IMR-90 (cell line): ENCODE data around the gene VSIG10L2. TPM values are rescaled to one million over a fixed set of nuclear protein-coding genes. Genes with fewer than 3 reads are reported as not detected.

Experiments
- ATAC-seq: fragments of 200-7000 bp; cut with Tn5 transposase; 2 replicates; pipeline ENCODE4 v1.9.1; 2020; ENCODE audit warnings: low read depth, mild to moderate bottlenecking, moderate library complexity
- BruUV-seq: library from RNA; stranded (reverse); fragments of 400-500 nt; replicated peaks from 2 replicates; lab custom pipeline; 2021; lab: Mats Ljungman, UMichigan
- CTCF ChIA-PET: fragments of 300-600 bp; formaldehyde crosslinking; extraction: SDS; loops from one replicate; lab custom pipeline; 2021; ENCODE audit warnings: antibody characterized with exemption; lab: Yijun Ruan, JAX
- POLR2A ChIA-PET: fragments of 300-600 bp; sonication (Branson Sonifier 250); formaldehyde crosslinking; loops from one replicate; lab custom pipeline; 2022; ENCODE audit warnings: antibody characterized with exemption; ENCODE audit not compliant: unreplicated experiment; lab: Charles Lee
- DNase-seq: peaks from one replicate; pipeline ENCODE4 v3.0.0; 2013
- H2AFZ ChIP-seq: replicated peaks from 2 replicates; pipeline ENCODE3; 2013; ENCODE audit warnings: low read length, mild to moderate bottlenecking; ENCODE audit not compliant: poor library complexity
- H2AK5ac ChIP-seq: 2 replicates; pipeline ENCODE4 v1.6.1; 2013; ENCODE audit warnings: low read depth, low read length, inconsistent platforms
- H2AK9ac ChIP-seq: replicated peaks from 2 replicates; pipeline ENCODE3; 2013; ENCODE audit warnings: mild to moderate bottlenecking, low read depth, low read length, moderate library complexity; ENCODE audit not compliant: poor library complexity
- H2BK120ac ChIP-seq: 2 replicates; pipeline ENCODE4 v1.6.1; 2013; ENCODE audit warnings: low read depth, low read length, inconsistent platforms
- H2BK15ac ChIP-seq: 3 replicates; pipeline ENCODE4 v1.6.1; 2013; ENCODE audit warnings: low read depth, low read length, inconsistent platforms
- H2BK20ac ChIP-seq: 2 replicates; pipeline ENCODE4 v1.6.1; 2013; ENCODE audit warnings: low read depth, mild to moderate bottlenecking, inconsistent platforms, low read length, moderate library complexity
- H2BK5ac ChIP-seq: 2 replicates; pipeline ENCODE4 v1.6.1; 2013; ENCODE audit warnings: mild to moderate bottlenecking, low read depth, low read length, inconsistent platforms; ENCODE audit not compliant: poor library complexity, severe bottlenecking
- H3K14ac ChIP-seq: replicated peaks from 2 replicates; pipeline ENCODE4 v1.6.1; 2013; ENCODE audit warnings: low read depth, low read length, inconsistent platforms
- H3K18ac ChIP-seq: 2 replicates; pipeline ENCODE4 v1.6.1; 2013; ENCODE audit warnings: low read depth, low read length, control low read depth
- H3K23ac ChIP-seq: 2 replicates; pipeline ENCODE4 v1.6.1; 2013; ENCODE audit warnings: low read depth, low read length, inconsistent platforms
- H3K27ac ChIP-seq: 2 replicates; pipeline ENCODE4 v1.5.1; 2013; ENCODE audit warnings: mild to moderate bottlenecking, control low read depth, low read length; ENCODE audit not compliant: insufficient read depth
- H3K27me3 ChIP-seq: 2 replicates; pipeline ENCODE4 v1.6.1; 2013; ENCODE audit warnings: low read length; ENCODE audit not compliant: control insufficient read depth, insufficient read depth
- H3K36me3 ChIP-seq: 2 replicates; pipeline ENCODE4 v1.6.1; 2013; ENCODE audit warnings: low read length, mixed read lengths; ENCODE audit not compliant: control insufficient read depth, insufficient read depth
- H3K4ac ChIP-seq: 2 replicates; pipeline ENCODE4 v1.6.1; 2013; ENCODE audit warnings: low read depth, low read length, inconsistent platforms
- H3K4me1 ChIP-seq: 2 replicates; pipeline ENCODE4 v1.6.1; 2013; ENCODE audit warnings: low read length, mixed read lengths; ENCODE audit not compliant: control insufficient read depth, insufficient read depth
- H3K4me2 ChIP-seq: 2 replicates; pipeline ENCODE4 v1.6.1; 2013; ENCODE audit warnings: low read depth, mild to moderate bottlenecking, control low read depth, low read length, moderate library complexity
- H3K4me3 ChIP-seq: 2 replicates; pipeline ENCODE4 v1.5.1; 2013; ENCODE audit warnings: low read depth, mild to moderate bottlenecking, control low read depth, low read length, moderate library complexity; ENCODE audit not compliant: insufficient read depth
- H3K56ac ChIP-seq: 2 replicates; pipeline ENCODE4 v1.6.1; 2013; ENCODE audit warnings: low read length, inconsistent platforms; ENCODE audit not compliant: insufficient read depth; ENCODE audit errors: extremely low read depth
- H3K79me1 ChIP-seq, 2 experiments: 2 replicates each; pipeline ENCODE4 v1.6.1; 2013; ENCODE audit warnings: low read length in 2 of 2, inconsistent platforms in 1 of 2, low read depth in 1 of 2
- H3K9ac ChIP-seq: 2 replicates; pipeline ENCODE4 v1.6.1; 2013; ENCODE audit warnings: low read depth, low read length, control low read depth
- H3K9me1 ChIP-seq: 2 replicates; pipeline ENCODE4 v1.6.1; 2013; ENCODE audit warnings: low read length, inconsistent platforms; ENCODE audit not compliant: insufficient read depth
- H3K9me3 ChIP-seq: 2 replicates; pipeline ENCODE4 v1.6.1; 2013; ENCODE audit warnings: low read length; ENCODE audit not compliant: control insufficient read depth, insufficient read depth
- H4K20me1 ChIP-seq: 2 replicates; pipeline ENCODE4 v1.6.1; 2013; ENCODE audit warnings: low read length, inconsistent platforms; ENCODE audit not compliant: insufficient read depth
- H4K5ac ChIP-seq: 2 replicates; pipeline ENCODE4 v1.6.1; 2013; ENCODE audit warnings: mild to moderate bottlenecking, low read depth, low read length, control low read depth
- H4K8ac ChIP-seq, 2 experiments: 2 replicates each; pipeline ENCODE4 v1.6.1; 2013; ENCODE audit warnings: low read depth in 2 of 2, low read length in 2 of 2, control low read depth in 1 of 2, inconsistent platforms in 1 of 2
- H4K91ac ChIP-seq: 2 replicates; pipeline ENCODE4 v1.6.1; 2013; ENCODE audit warnings: low read depth, low read length, inconsistent platforms; ENCODE audit not compliant: insufficient read depth
- BHLHE40 ChIP-seq: fragments of 150-350 bp; IDR thresholded peaks from 2 replicates; pipeline ENCODE4 v1.6.1; 2016; ENCODE audit warnings: mild to moderate bottlenecking, low read depth, low read length
- CEBPB ChIP-seq: IDR thresholded peaks from 2 replicates; pipeline ENCODE4 v1.6.1; 2012; ENCODE audit warnings: low read depth, low read length, improper control_type of control experiment
- CHD1 ChIP-seq: IDR thresholded peaks from 2 replicates; pipeline ENCODE4 v1.6.1; 2012; ENCODE audit warnings: low read depth, low read length, improper control_type of control experiment
- FOS ChIP-seq: fragments of 150-350 bp; IDR thresholded peaks from 2 replicates; pipeline ENCODE4 v1.6.1; 2016; ENCODE audit warnings: low read depth, low read length
- MAFK ChIP-seq: IDR thresholded peaks from 2 replicates; pipeline ENCODE4 v1.6.1; 2012; ENCODE audit warnings: low read depth, low read length, improper control_type of control experiment
- MAZ ChIP-seq: IDR thresholded peaks from 2 replicates; pipeline ENCODE4 v1.6.1; 2012; ENCODE audit warnings: low read depth, mild to moderate bottlenecking, low read length, improper control_type of control experiment, moderate library complexity, borderline replicate concordance
- MXI1 ChIP-seq: IDR thresholded peaks from 2 replicates; pipeline ENCODE4 v1.6.1; 2012; ENCODE audit warnings: low read depth, mild to moderate bottlenecking, low read length, moderate library complexity, borderline replicate concordance
- NFE2L2 ChIP-seq: fragments of 150-350 bp; IDR thresholded peaks from 2 replicates; pipeline ENCODE4 v1.6.1; 2016; ENCODE audit warnings: low read depth, mild to moderate bottlenecking, low read length
- POLR2A ChIP-seq: IDR thresholded peaks from 2 replicates; pipeline ENCODE4 v1.6.1; 2012; ENCODE audit warnings: mild to moderate bottlenecking, low read depth, low read length
- RFX5 ChIP-seq: IDR thresholded peaks from 2 replicates; pipeline ENCODE4 v1.8.0; 2012; ENCODE audit warnings: low read depth, mild to moderate bottlenecking, low read length, moderate library complexity
- SMC3 ChIP-seq: fragments of 150-350 bp; IDR thresholded peaks from 2 replicates; pipeline ENCODE4 v1.6.1; 2016; ENCODE audit warnings: low read depth, mild to moderate bottlenecking, antibody characterized with exemption, low read length, moderate library complexity
- WGBS, 2 experiments: methylation state at CpG; one replicate each; pipeline versions ENCODE4 v1.1.5 to v1.1.7; 2013; ENCODE audit warnings: missing lambda C conversion rate in 2 of 2; ENCODE audit not compliant: insufficient read length in 1 of 2; ENCODE audit errors: extremely low coverage in 2 of 2; 5-methylcytosine and 5-hydroxymethylcytosine counted together
- dilution Hi-C: fragments of 300-500 bp; cut with HindIII; formaldehyde crosslinking; loops from one replicate; pipeline ENCODE4 v1.14.3; 2018; ENCODE audit warnings: low sequenced_read_pairs; ENCODE audit not compliant: unreplicated experiment
- in situ Hi-C: fragments of 300-500 bp; cut with MboI; formaldehyde crosslinking; loops from 3 replicates; pipeline ENCODE4 v1.14.3; 2019; ENCODE audit warnings: low sequenced_read_pairs, inconsistent platforms, mixed read lengths
- intact Hi-C: fragments of 100-400 bp; cut with micrococcal nuclease; formaldehyde crosslinking; loops from 2 replicates; pipeline ENCODE4 v1.10.0; 2022
- polyA plus RNA-seq, 3 experiments: library from polyadenylated mRNA; depleted of rRNA; stranded (reverse); fragments of >200 nt; gene quantifications; 2 replicates each; pipeline ENCODE4 v1.2.3, GENCODE V29; 2012; ENCODE audit warnings: low replicate concordance in 1 of 3
- total RNA-seq: library from RNA; depleted of rRNA; stranded (reverse); fragments of >200 nt; gene quantifications from 2 replicates; pipeline ENCODE4 v1.2.3, GENCODE V29; 2012
- TF ChIP-seq, protein P1 (sequence below): conservative IDR thresholded peaks from 2 replicates; pipeline ENCODE4 v1.5.1; 2012; ENCODE audit warnings: mild to moderate bottlenecking, low read depth, low read length, improper control_type of control experiment
- TF ChIP-seq, protein P2 (sequence below): fragments of 150-350 bp; IDR thresholded peaks from 2 replicates; pipeline ENCODE4 v1.6.1; 2017; ENCODE audit warnings: mild to moderate bottlenecking, antibody characterized with exemption, low read length, low read depth

VSIG10L2 gene
- total and polyA plus RNA-seq, 2 of the 4 experiments (the other 2 are of a cell fraction), result under 0.01 TPM; not detected in 1

DNA sequence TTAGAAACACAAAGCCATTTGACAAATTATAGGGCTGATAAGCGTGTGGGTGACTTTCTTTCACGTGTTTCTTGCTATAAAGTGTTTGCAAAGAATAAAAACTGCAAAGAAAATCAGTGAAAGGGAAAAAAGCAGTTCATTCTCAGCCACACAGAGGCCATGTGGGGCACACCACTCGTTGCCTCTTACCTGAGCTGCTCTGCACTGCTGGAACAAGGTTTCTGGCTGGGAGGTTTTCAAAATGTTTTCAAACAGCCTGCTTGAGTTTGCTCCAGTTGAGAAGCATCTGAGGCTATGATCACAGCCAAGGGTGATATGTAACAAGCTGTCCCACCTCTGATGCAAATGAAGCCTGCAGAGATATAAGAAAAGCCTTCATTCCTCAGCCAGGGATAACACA lies 14.7 kb upstream of the VSIG10L2 start:
- ATAC-seq, result no peak
- Histone ChIP-seq H3K9me3 (no peaks in the 10 kb centered on the region), H3K4me1 (no peaks in the 10 kb centered on the region; the same call in 1 of the 2 replicates), H4K5ac (no peak overlapping the region), H3K56ac (no peak overlapping the region), H2BK20ac (no peak overlapping the region), H3K18ac (no peak overlapping the region), H2BK120ac (no peak overlapping the region), H2BK5ac (no peak overlapping the region), H2AK9ac (no peak overlapping the region), H3K27ac (no peak overlapping the region), H2BK15ac (no peak overlapping the region), H3K4me3 (no peak overlapping the region), H3K23ac (no peak overlapping the region), H3K14ac (no peak overlapping the region), H3K27me3 (peaks cover 42% of the 10 kb centered on the region), H3K9me1 (no peaks in the 10 kb centered on the region), H2AK5ac (no peak overlapping the region), H3K79me1 (no peaks in the 10 kb centered on the region), H3K4me2 (no peak overlapping the region), H4K91ac (no peak overlapping the region), H3K4ac (no peak overlapping the region), H3K36me3 (no peaks in the 10 kb centered on the region), H4K8ac (no peak overlapping the region), H2AFZ (no peak overlapping the region), H3K9ac (no peak overlapping the region), H4K20me1 (no peaks in the 10 kb centered on the region)
- POLR2A ChIA-PET, result no interaction called here
- dilution Hi-C loops (no loop called here), in situ Hi-C loops (no loop called here), intact Hi-C loops (no loop called here)
- no peak for DNase-seq
- BruUV-seq, result no TSS peak
- TF ChIP-seq MAFK, result no peak
- no peak for TF ChIP-seq NFE2L2
- TF ChIP-seq, protein P1, sequence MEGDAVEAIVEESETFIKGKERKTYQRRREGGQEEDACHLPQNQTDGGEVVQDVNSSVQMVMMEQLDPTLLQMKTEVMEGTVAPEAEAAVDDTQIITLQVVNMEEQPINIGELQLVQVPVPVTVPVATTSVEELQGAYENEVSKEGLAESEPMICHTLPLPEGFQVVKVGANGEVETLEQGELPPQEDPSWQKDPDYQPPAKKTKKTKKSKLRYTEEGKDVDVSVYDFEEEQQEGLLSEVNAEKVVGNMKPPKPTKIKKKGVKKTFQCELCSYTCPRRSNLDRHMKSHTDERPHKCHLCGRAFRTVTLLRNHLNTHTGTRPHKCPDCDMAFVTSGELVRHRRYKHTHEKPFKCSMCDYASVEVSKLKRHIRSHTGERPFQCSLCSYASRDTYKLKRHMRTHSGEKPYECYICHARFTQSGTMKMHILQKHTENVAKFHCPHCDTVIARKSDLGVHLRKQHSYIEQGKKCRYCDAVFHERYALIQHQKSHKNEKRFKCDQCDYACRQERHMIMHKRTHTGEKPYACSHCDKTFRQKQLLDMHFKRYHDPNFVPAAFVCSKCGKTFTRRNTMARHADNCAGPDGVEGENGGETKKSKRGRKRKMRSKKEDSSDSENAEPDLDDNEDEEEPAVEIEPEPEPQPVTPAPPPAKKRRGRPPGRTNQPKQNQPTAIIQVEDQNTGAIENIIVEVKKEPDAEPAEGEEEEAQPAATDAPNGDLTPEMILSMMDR, result no peak
- no peak for TF ChIP-seq RFX5
- no peak for TF ChIP-seq BHLHE40
- no peak for TF ChIP-seq FOS
- TF ChIP-seq POLR2A, result no peak
- TF ChIP-seq, protein P2, sequence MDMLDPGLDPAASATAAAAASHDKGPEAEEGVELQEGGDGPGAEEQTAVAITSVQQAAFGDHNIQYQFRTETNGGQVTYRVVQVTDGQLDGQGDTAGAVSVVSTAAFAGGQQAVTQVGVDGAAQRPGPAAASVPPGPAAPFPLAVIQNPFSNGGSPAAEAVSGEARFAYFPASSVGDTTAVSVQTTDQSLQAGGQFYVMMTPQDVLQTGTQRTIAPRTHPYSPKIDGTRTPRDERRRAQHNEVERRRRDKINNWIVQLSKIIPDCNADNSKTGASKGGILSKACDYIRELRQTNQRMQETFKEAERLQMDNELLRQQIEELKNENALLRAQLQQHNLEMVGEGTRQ, result no peak
- no peak for TF ChIP-seq MAZ
- no peak for TF ChIP-seq MXI1
- TF ChIP-seq CEBPB, result no peak
- TF ChIP-seq CHD1, result no peak
- TF ChIP-seq SMC3, result no peak
- no CpG with 5 or more reads among the region's 3 CpGs for WGBS, 2 experiments
- CTCF ChIA-PET, result no interaction called here
